H1 (cell line): ENCODE data around the gene GCFC2. TPM values are rescaled to one million over a fixed set of nuclear protein-coding genes. Genes with fewer than 3 reads are reported as not detected.

ENCODE experiments used
- CTCF ChIA-PET: fragments of 300-600 bp; sonication (Branson Sonifier 250); formaldehyde crosslinking; loops from one replicate; lab custom pipeline; 2021; ENCODE audit not compliant: partially characterized antibody; lab: Charles Lee
- POLR2A ChIA-PET: fragments of 300-600 bp; sonication (Branson Sonifier 250); formaldehyde crosslinking; loops from one replicate; lab custom pipeline; 2021; ENCODE audit warnings: inconsistent platforms; ENCODE audit not compliant: partially characterized antibody; lab: Charles Lee
- DNase-seq, 2 experiments: peaks; one replicate each; pipeline versions ENCODE4 v3.0.0 to v3.0.0-alpha.2; 2010 to 2022; ENCODE audit warnings: low spot score in 2 of 2, low read depth in 1 of 2, mixed read lengths in 1 of 2
- FAIRE-seq: peaks from 2 replicates; lab custom pipeline; 2011; peaks lifted over from hg19 to GRCh38; lab: Jason Lieb, UNC
- H2AFZ ChIP-seq: 2 replicates; pipeline ENCODE4 v1.8.1; 2012; ENCODE audit warnings: low read length, inconsistent platforms
- H2AK5ac ChIP-seq: 2 replicates; pipeline ENCODE4 v1.6.1; 2013; ENCODE audit warnings: low read depth, low read length
- H2BK120ac ChIP-seq: replicated peaks from 2 replicates; pipeline ENCODE3; 2013; ENCODE audit warnings: low read depth, low read length, inconsistent platforms
- H2BK12ac ChIP-seq: 2 replicates; pipeline ENCODE4 v1.6.1; 2013; ENCODE audit warnings: low read depth, low read length
- H2BK15ac ChIP-seq: 2 replicates; pipeline ENCODE4 v1.6.1; 2013; ENCODE audit warnings: low read length
- H2BK20ac ChIP-seq: 2 replicates; pipeline ENCODE4 v1.6.1; 2013; ENCODE audit warnings: low read length
- H2BK5ac ChIP-seq: 2 replicates; pipeline ENCODE4 v1.6.1; 2013; ENCODE audit warnings: low read depth, low read length
- H3K14ac ChIP-seq: 2 replicates; pipeline ENCODE4 v1.6.1; 2013; ENCODE audit warnings: inconsistent platforms; ENCODE audit not compliant: insufficient read length
- H3K18ac ChIP-seq: 2 replicates; pipeline ENCODE4 v1.6.1; 2013; ENCODE audit warnings: low read length; ENCODE audit errors: extremely low read depth
- H3K23ac ChIP-seq: 2 replicates; pipeline ENCODE4 v1.6.1; 2013; ENCODE audit warnings: inconsistent platforms; ENCODE audit not compliant: insufficient read length
- H3K23me2 ChIP-seq: 2 replicates; pipeline ENCODE4 v1.6.1; 2013; ENCODE audit warnings: low read depth, low read length
- H3K27ac ChIP-seq: 2 replicates; pipeline ENCODE4 v1.6.1; 2011; ENCODE audit warnings: low read depth, low read length, inconsistent platforms
- H3K27me3 ChIP-seq, 4 experiments: replicated peaks in 1 of 4; 1 replicate in 1 of 4; 2 replicates in 3 of 4; pipeline versions ENCODE4 v1.6.1 to v1.8.1; 2011 to 2013; ENCODE audit warnings: low read length in 3 of 4, mild to moderate bottlenecking in 3 of 4, inconsistent platforms in 2 of 4, mixed read lengths in 2 of 4, moderate library complexity in 1 of 4; ENCODE audit not compliant: control insufficient read depth in 3 of 4, insufficient read depth in 3 of 4; ENCODE audit errors: extremely low read depth in 1 of 4
- H3K36me3 ChIP-seq, 4 experiments: 2 replicates each; pipeline versions ENCODE4 v1.6.1 to v1.8.1; 2011 to 2013; ENCODE audit warnings: mild to moderate bottlenecking in 4 of 4, low read length in 3 of 4, moderate library complexity in 2 of 4, control low read depth in 1 of 4, inconsistent platforms in 1 of 4; ENCODE audit not compliant: insufficient read depth in 4 of 4, control insufficient read depth in 2 of 4
- H3K4ac ChIP-seq: replicated peaks from 2 replicates; pipeline ENCODE3; 2013; ENCODE audit warnings: low read length, low read depth, mixed read lengths, inconsistent platforms; ENCODE audit not compliant: insufficient read length
- H3K4me1 ChIP-seq, 4 experiments: replicated peaks in 1 of 4; 1 replicate in 1 of 4; 2 replicates in 3 of 4; pipeline versions ENCODE4 v1.6.1 to v1.8.1; 2011 to 2013; ENCODE audit warnings: low read length in 3 of 4, inconsistent platforms in 2 of 4, mixed read lengths in 1 of 4; ENCODE audit not compliant: insufficient read depth in 4 of 4, control insufficient read depth in 3 of 4
- H3K4me2 ChIP-seq, 2 experiments: 2 replicates each; pipeline versions ENCODE4 v1.6.1 to v1.8.1; 2011 to 2013; ENCODE audit warnings: low read depth in 2 of 2, low read length in 2 of 2, control low read depth in 1 of 2, inconsistent platforms in 1 of 2, mild to moderate bottlenecking in 1 of 2; ENCODE audit not compliant: insufficient read depth in 1 of 2
- H3K4me3 ChIP-seq, 4 experiments: fragments of 200-600, 300-600 bp in 1 of 4; sonication (generic), shearing (Covaris generic), sonication (Bioruptor Twin) in 1 of 4; 2 replicates each; pipeline versions ENCODE4 v1.5.1 to v1.8.1; 2011 to 2016; ENCODE audit warnings: low read length in 4 of 4, low read depth in 3 of 4, control low read depth in 2 of 4, inconsistent platforms in 2 of 4, mild to moderate bottlenecking in 2 of 4, mixed read lengths in 1 of 4, moderate library complexity in 1 of 4; ENCODE audit not compliant: insufficient read depth in 2 of 4; ENCODE audit errors: extremely low read depth in 1 of 4
- H3K56ac ChIP-seq: replicated peaks from 2 replicates; pipeline ENCODE3; 2013; ENCODE audit warnings: low read depth, mild to moderate bottlenecking, mixed read lengths, low read length, inconsistent platforms; ENCODE audit not compliant: insufficient read length
- H3K79me1 ChIP-seq: 2 replicates; pipeline ENCODE4 v1.6.1; 2013; ENCODE audit warnings: low read depth, low read length, control low read depth
- H3K79me2 ChIP-seq, 2 experiments: 2 replicates each; pipeline versions ENCODE4 v1.6.1 to v1.8.1; 2012 to 2013; ENCODE audit warnings: low read length in 2 of 2, mild to moderate bottlenecking in 2 of 2, inconsistent platforms in 1 of 2; ENCODE audit not compliant: insufficient read depth in 2 of 2, control insufficient read depth in 1 of 2
- H3K9ac ChIP-seq, 4 experiments: replicated peaks in 1 of 4; 1 replicate in 1 of 4; 2 replicates in 3 of 4; pipeline versions ENCODE4 v1.6.1 to v1.8.1; 2011 to 2013; ENCODE audit warnings: low read depth in 3 of 4, low read length in 3 of 4, control low read depth in 2 of 4, mild to moderate bottlenecking in 2 of 4, moderate library complexity in 2 of 4, inconsistent platforms in 1 of 4; ENCODE audit errors: extremely low read depth in 1 of 4
- H3K9me3 ChIP-seq, 2 experiments: 2 replicates each; pipeline versions ENCODE4 v1.6.1 to v1.8.1; 2012 to 2013; ENCODE audit warnings: mild to moderate bottlenecking in 2 of 2, moderate library complexity in 2 of 2, control low read depth in 1 of 2, inconsistent platforms in 1 of 2, low read depth in 1 of 2, low read length in 1 of 2, mixed read lengths in 1 of 2; ENCODE audit not compliant: insufficient read depth in 2 of 2
- H4K20me1 ChIP-seq, 2 experiments: replicated peaks in 1 of 2; 2 replicates each; pipeline versions ENCODE3 to v1.8.1; 2011 to 2013; ENCODE audit warnings: inconsistent platforms in 2 of 2, low read length in 2 of 2, mild to moderate bottlenecking in 1 of 2; ENCODE audit not compliant: insufficient read depth in 2 of 2, control insufficient read depth in 1 of 2
- H4K5ac ChIP-seq: 2 replicates; pipeline ENCODE4 v1.6.1; 2013; ENCODE audit warnings: low read length, low read depth, mixed read lengths, inconsistent platforms; ENCODE audit not compliant: insufficient read length
- H4K8ac ChIP-seq: 2 replicates; pipeline ENCODE4 v1.8.0; 2013; ENCODE audit warnings: mild to moderate bottlenecking, moderate library complexity, low read length, inconsistent platforms; ENCODE audit not compliant: insufficient read depth; ENCODE audit errors: extremely low read depth
- H4K91ac ChIP-seq: replicated peaks from 2 replicates; pipeline ENCODE3; 2013; ENCODE audit warnings: low read length, mixed read lengths, inconsistent platforms; ENCODE audit not compliant: insufficient read length
- BACH1 ChIP-seq: IDR thresholded peaks from 2 replicates; pipeline ENCODE4 v1.6.1; 2012; ENCODE audit warnings: low read length, improper control_type of control experiment
- BCL11A ChIP-seq, 2 experiments: IDR thresholded peaks; one replicate each; pipeline ENCODE4 v1.6.1; 2011; ENCODE audit warnings: low read depth in 2 of 2, low read length in 2 of 2, mild to moderate bottlenecking in 2 of 2
- BRCA1 ChIP-seq: IDR thresholded peaks from 2 replicates; pipeline ENCODE4 v1.6.1; 2012; ENCODE audit warnings: low read depth, low read length, improper control_type of control experiment
- CHD1 ChIP-seq: IDR thresholded peaks from 2 replicates; pipeline ENCODE4 v1.6.1; 2012; ENCODE audit warnings: low read depth, low read length, improper control_type of control experiment
- CHD2 ChIP-seq: IDR thresholded peaks from 2 replicates; pipeline ENCODE4 v1.6.1; 2012; ENCODE audit warnings: low read length, improper control_type of control experiment
- KDM1A ChIP-seq: fragments of 200-600, 300-600 bp; sonication (generic); IDR thresholded peaks from 2 replicates; pipeline ENCODE4 v1.7.1; 2016; ENCODE audit warnings: mild to moderate bottlenecking, low read length, borderline replicate concordance
- SUZ12 ChIP-seq: fragments of 200-600 bp; sonication (generic); IDR thresholded peaks from 2 replicates; pipeline ENCODE4 v1.6.1; 2012; ENCODE audit warnings: mild to moderate bottlenecking, inconsistent platforms, low read length, moderate library complexity, mixed read lengths
- TBP ChIP-seq: IDR thresholded peaks from 2 replicates; pipeline ENCODE4 v1.6.1; 2011; ENCODE audit warnings: low read depth, low read length, improper control_type of control experiment
- YY1 ChIP-seq: IDR thresholded peaks from 2 replicates; pipeline ENCODE4 v1.6.1; 2011; ENCODE audit warnings: low read depth, mild to moderate bottlenecking, low read length
- WGBS, 2 experiments: shearing (Covaris generic) in 1 of 2; methylation state at CpG; one replicate each; pipeline versions ENCODE4 v1.1.6 to v1.1.7; 2013 to 2015; ENCODE audit warnings: low lambda C conversion rate in 2 of 2, mixed read lengths in 2 of 2, inconsistent platforms in 1 of 2, low coverage in 1 of 2, missing lambda C conversion rate in 1 of 2; ENCODE audit not compliant: insufficient replicate concordance in 2 of 2, insufficient coverage in 1 of 2, insufficient read length in 1 of 2; ENCODE audit errors: extremely low coverage in 1 of 2, missing lambda C conversion rate in 1 of 2; 5-methylcytosine and 5-hydroxymethylcytosine counted together
- polyA plus RNA-seq, 7 experiments: library from polyadenylated mRNA; depleted of rRNA in 3 of 7; stranded (reverse) in 5 of 7; unstranded in 2 of 7; fragments of >200 nt in 5 of 7; fragments of 200-250 nt in 2 of 7; gene quantifications; 1 replicate in 5 of 7; 2 replicates in 1 of 7; 4 replicates in 1 of 7; pipeline versions ENCODE4 v1.2.1 to v1.2.3, GENCODE V29; 2011 to 2013; ENCODE audit warnings: missing spikeins in 2 of 7, mixed read lengths in 2 of 7
- total RNA-seq: library from RNA; stranded (reverse); fragmentation: NEBNext Ultra II Directional; extraction: Animal tissue kit (Norgen Biotek cat#: 25700); gene quantifications from 2 replicates; pipeline ENCODE4 v1.2.1, GENCODE V29; 2021

The GCFC2 gene
- total and polyA plus RNA-seq, 2 of the 8 experiments (the other 6 are each of a cell fraction or from before 2014, with no cell fraction given), result 5.6 to 19.1 TPM

DNA sequence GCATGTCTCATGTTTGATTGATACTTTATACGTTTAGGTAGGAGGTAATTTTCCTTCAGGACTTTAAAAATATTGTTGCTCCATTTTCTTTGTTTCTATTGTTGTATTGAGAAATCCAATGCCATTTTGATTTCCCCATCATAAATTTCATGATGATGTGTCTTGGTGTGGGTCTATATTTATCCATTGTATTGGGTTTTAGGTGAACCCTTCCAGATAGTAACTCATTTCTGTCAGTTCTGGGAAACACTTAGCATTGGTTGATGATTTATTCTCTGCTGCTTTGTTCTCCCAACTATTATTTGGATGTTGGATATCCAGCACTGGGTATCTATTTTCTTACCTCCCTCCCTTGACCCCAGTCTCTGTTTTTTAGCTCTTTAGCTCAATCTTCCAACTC lies 54.2 kb downstream of the GCFC2 start:
- Histone ChIP-seq H4K5ac (no peak overlapping the region), H3K4ac (no peak overlapping the region), H3K23me2 (no peaks in the 10 kb centered on the region), H3K9me3 (no peaks in the 10 kb centered on the region), H3K9ac (no peak overlapping the region), H2AFZ (no peak overlapping the region), H4K91ac (no peak overlapping the region), H3K27me3 (no peaks in the 10 kb centered on the region), H3K14ac (no peak overlapping the region), H2BK20ac (no peak overlapping the region), H2BK12ac (no peak overlapping the region), H3K27ac (no peak overlapping the region), H3K79me1 (no peaks in the 10 kb centered on the region), H3K79me2 (peaks cover 0 to 26% of the 10 kb centered on the region in 2 experiments; a peak in 2 of 4 replicates), H2BK120ac (no peak overlapping the region), H2AK5ac (no peak overlapping the region), H3K4me2 (no peak overlapping the region), H4K8ac (no peak overlapping the region), H4K20me1 (peaks cover 0 to 6% of the 10 kb centered on the region in 2 experiments), H2BK5ac (no peak overlapping the region), H3K23ac (no peak overlapping the region), H3K4me3 (no peak overlapping the region), H3K4me1 (peaks cover 0 to 4% (median 0%) of the 10 kb centered on the region in 4 experiments; a peak in 1 of 7 replicates), H2BK15ac (no peak overlapping the region), H3K36me3 (peaks cover 10 to 71% (median 28%) of the 10 kb centered on the region in 4 experiments; a peak in 7 of 8 replicates), H3K18ac (no peak overlapping the region), H3K56ac (no peak overlapping the region)
- DNase-seq (no peak), FAIRE-seq (no peak)
- WGBS, 2 experiments, result 87% methylated on average over 1 of the region's 1 CpG; no CpG with 5 or more reads in 1 of the 2 experiments
- TF ChIP-seq CHD2 (no peak), BCL11A (IDR thresholded peaks at IDR 0.05; ENCODE audit: low read depth in 2 of 2, low read length in 2 of 2) (no peak), SUZ12 (no peak), TBP (no peak), CHD1 (no peak), YY1 (no peak), BRCA1 (no peak), KDM1A (no peak), BACH1 (no peak)
- ChIA-PET POLR2A (interaction anchor here (0.7 to 2.2 kb wide), 2 partner anchors 9 to 631 kb away, joined by 3 to 11 read pairs; partner anchors contain the start of gene MRPL19), CTCF (interaction anchor here (0.8 to 3.7 kb wide), 5 partner anchors 8 to 187 kb away, joined by 3 to 17 read pairs (median 4); partner anchors contain the start of gene MRPL19)
